MCF 10A (cell line): Measurements from ENCODE around the gene USP47. TPM values are rescaled to one million over a fixed set of nuclear protein-coding genes. Genes with fewer than 3 reads are reported as not detected.

Experiments used
- BruUV-seq: library from RNA; stranded (reverse); fragments of 400-500 nt; replicated peaks from 2 replicates; lab custom pipeline; 2021; lab: Mats Ljungman, UMichigan
- CTCF ChIA-PET: fragments of 300-600 bp; sonication (Branson Sonifier 250); formaldehyde crosslinking; extraction: SDS; loops from one replicate; lab custom pipeline; 2021; ENCODE audit warnings: antibody characterized with exemption, inconsistent platforms; lab: Yijun Ruan, JAX
- POLR2A ChIA-PET: fragments of 300-600, 350-650 bp; sonication (Branson Sonifier 250); formaldehyde crosslinking; extraction: SDS; loops from one replicate; lab custom pipeline; 2020; ENCODE audit warnings: antibody characterized with exemption, inconsistent platforms; lab: Yijun Ruan, JAX
- DNase-seq: peaks from one replicate; pipeline ENCODE4 v3.0.0-alpha.2; 2018; ENCODE audit not compliant: unreplicated experiment
- H3K27ac Mint-ChIP-seq: one replicate; pipeline ENCODE4 v1.8.0; 2022; ENCODE audit warnings: mild to moderate bottlenecking, low read depth, mixed read lengths; ENCODE audit not compliant: unreplicated experiment
- H3K27me3 Mint-ChIP-seq: one replicate; pipeline ENCODE4 v1.8.0; 2022; ENCODE audit warnings: mixed read lengths; ENCODE audit not compliant: insufficient read depth, unreplicated experiment
- H3K36me3 Mint-ChIP-seq: one replicate; pipeline ENCODE4 v1.8.0; 2022; ENCODE audit warnings: mild to moderate bottlenecking, moderate library complexity, mixed read lengths; ENCODE audit not compliant: insufficient read depth, unreplicated experiment
- H3K4me1 Mint-ChIP-seq: one replicate; pipeline ENCODE4 v1.8.0; 2022; ENCODE audit warnings: mixed read lengths; ENCODE audit not compliant: insufficient read depth, unreplicated experiment
- H3K4me3 Mint-ChIP-seq: one replicate; pipeline ENCODE4 v1.8.0; 2022; ENCODE audit warnings: mild to moderate bottlenecking, moderate library complexity, mixed read lengths; ENCODE audit not compliant: unreplicated experiment
- H3K9me3 Mint-ChIP-seq: one replicate; pipeline ENCODE4 v1.8.0; 2022; ENCODE audit warnings: mixed read lengths; ENCODE audit not compliant: unreplicated experiment
- CTCF ChIP-seq: fragments of 200-600 bp; IDR thresholded peaks from one replicate; pipeline ENCODE4 v1.8.0; 2022; ENCODE audit warnings: antibody characterized with exemption, mild to moderate bottlenecking; ENCODE audit not compliant: unreplicated experiment
- intact Hi-C: fragments of 100-400 bp; cut with micrococcal nuclease; formaldehyde crosslinking; loops from 2 replicates; pipeline ENCODE4 v1.14.1; 2022
- total RNA-seq: library from RNA; stranded (reverse); gene quantifications from 2 replicates; pipeline ENCODE4 v1.2.3, GENCODE V29; 2022

The USP47 gene
- total RNA-seq, 1 experiment from 2014 or later: 41.6 TPM

- TF ChIP-seq CTCF: no peak
- intact Hi-C loops: loop anchor here (1.0 kb wide), 1 partner anchor 44 kb away; no protein-coding TSS in a partner anchor
- Mint-ChIP-seq H3K36me3 (no peaks in the 10 kb centered on the region), H3K27ac (no peak overlapping the region), H3K9me3 (peaks cover 14% of the 10 kb centered on the region), H3K4me1 (peaks cover 27% of the 10 kb centered on the region), H3K27me3 (no peaks in the 10 kb centered on the region), H3K4me3 (no peak overlapping the region)
- POLR2A ChIA-PET: interaction anchor here (0.8 to 1.0 kb wide), 2 partner anchors 23 to 244 kb away, joined by 3 to 4 read pairs; partner anchors contain the start of gene USP47
- DNase-seq: no peak
- CTCF ChIA-PET: interaction anchor here (1.2 kb wide), 1 partner anchor 15 kb away, joined by 3 read pairs; no protein-coding TSS in a partner anchor
- BruUV-seq: no TSS peak
Observed at GRCh38 chr11:11864803-11865202, 23.0 kb downstream of the USP47 start.

GRCh38 chr11:11865449-11865848 is 23.7 kb downstream of the USP47 start:
- BruUV-seq: no TSS peak
- DNase-seq: no peak
- ChIA-PET POLR2A (interaction anchor here (0.9 to 1.0 kb wide), 2 partner anchors 14 to 22 kb away, joined by 3 to 5 read pairs; no protein-coding TSS in a partner anchor), CTCF (interaction anchor here (1.2 kb wide), 1 partner anchor 16 kb away, joined by 3 read pairs; no protein-coding TSS in a partner anchor)
- intact Hi-C loops: loop anchor here (1.0 kb wide), 1 partner anchor 44 kb away; no protein-coding TSS in a partner anchor
- Mint-ChIP-seq H3K27ac (no peak overlapping the region), H3K27me3 (no peaks in the 10 kb centered on the region), H3K36me3 (peaks cover 1% of the 10 kb centered on the region), H3K4me1 (peaks cover 29% of the 10 kb centered on the region), H3K9me3 (peaks cover 14% of the 10 kb centered on the region), H3K4me3 (no peak overlapping the region)
- no peak for TF ChIP-seq CTCF

- no peaks in the 10 kb centered on the region for H3K27me3 Mint-ChIP-seq
- no peak overlapping the region for H3K4me3 Mint-ChIP-seq
- peaks cover 29% of the 10 kb centered on the region for H3K4me1 Mint-ChIP-seq
- ChIA-PET CTCF (interaction anchor here (0.7 to 1.4 kb wide), 2 partner anchors 17 to 59 kb away, joined by 3 read pairs; no protein-coding TSS in a partner anchor), POLR2A (interaction anchor here (0.9 to 1.0 kb wide), 2 partner anchors 14 to 23 kb away, joined by 3 to 5 read pairs; no protein-coding TSS in a partner anchor)
- H3K36me3 Mint-ChIP-seq: peaks cover 7% of the 10 kb centered on the region
- intact Hi-C loops: no loop called here
- TF ChIP-seq CTCF: no peak
- no peak for DNase-seq
- no TSS peak for BruUV-seq
- H3K9me3 Mint-ChIP-seq: peaks cover 14% of the 10 kb centered on the region
- H3K27ac Mint-ChIP-seq: no peak overlapping the region
Observed at GRCh38 chr11:11866203-11866602, 24.4 kb downstream of the USP47 start.

- Mint-ChIP-seq H3K36me3 (peaks cover 11% of the 10 kb centered on the region), H3K4me1 (peaks cover 42% of the 10 kb centered on the region), H3K27me3 (no peaks in the 10 kb centered on the region), H3K27ac (no peak overlapping the region), H3K4me3 (no peak overlapping the region), H3K9me3 (peaks cover 14% of the 10 kb centered on the region)
- BruUV-seq: no TSS peak
- intact Hi-C loops: no loop called here
- ChIA-PET CTCF (interaction anchor here (0.6 kb wide), 1 partner anchor 335 kb away, joined by 3 read pairs; no protein-coding TSS in a partner anchor), POLR2A (interaction anchor here (1.9 kb wide), 1 partner anchor 19 kb away, joined by 5 read pairs; no protein-coding TSS in a partner anchor)
- DNase-seq: no peak
- no peak for TF ChIP-seq CTCF
Observed at GRCh38 chr11:11867720-11868119, 25.9 kb downstream of the USP47 start.
